HG03565 (cell line): Measurements from ENCODE around the gene NBPF1.
"Not testable (repeated sequence)": the region's sequence is repeated elsewhere in the genome, so short reads cannot be mapped to it uniquely, and the experiment has no call there.

ENCODE experiments used
- ATAC-seq: cut with Tn5 transposase; IDR thresholded peaks from one replicate; pipeline ENCODE4 v1.9.1; 2021; ENCODE audit warnings: mild to moderate bottlenecking, moderate library complexity; ENCODE audit not compliant: unreplicated experiment

NBPF1 gene

DNA sequence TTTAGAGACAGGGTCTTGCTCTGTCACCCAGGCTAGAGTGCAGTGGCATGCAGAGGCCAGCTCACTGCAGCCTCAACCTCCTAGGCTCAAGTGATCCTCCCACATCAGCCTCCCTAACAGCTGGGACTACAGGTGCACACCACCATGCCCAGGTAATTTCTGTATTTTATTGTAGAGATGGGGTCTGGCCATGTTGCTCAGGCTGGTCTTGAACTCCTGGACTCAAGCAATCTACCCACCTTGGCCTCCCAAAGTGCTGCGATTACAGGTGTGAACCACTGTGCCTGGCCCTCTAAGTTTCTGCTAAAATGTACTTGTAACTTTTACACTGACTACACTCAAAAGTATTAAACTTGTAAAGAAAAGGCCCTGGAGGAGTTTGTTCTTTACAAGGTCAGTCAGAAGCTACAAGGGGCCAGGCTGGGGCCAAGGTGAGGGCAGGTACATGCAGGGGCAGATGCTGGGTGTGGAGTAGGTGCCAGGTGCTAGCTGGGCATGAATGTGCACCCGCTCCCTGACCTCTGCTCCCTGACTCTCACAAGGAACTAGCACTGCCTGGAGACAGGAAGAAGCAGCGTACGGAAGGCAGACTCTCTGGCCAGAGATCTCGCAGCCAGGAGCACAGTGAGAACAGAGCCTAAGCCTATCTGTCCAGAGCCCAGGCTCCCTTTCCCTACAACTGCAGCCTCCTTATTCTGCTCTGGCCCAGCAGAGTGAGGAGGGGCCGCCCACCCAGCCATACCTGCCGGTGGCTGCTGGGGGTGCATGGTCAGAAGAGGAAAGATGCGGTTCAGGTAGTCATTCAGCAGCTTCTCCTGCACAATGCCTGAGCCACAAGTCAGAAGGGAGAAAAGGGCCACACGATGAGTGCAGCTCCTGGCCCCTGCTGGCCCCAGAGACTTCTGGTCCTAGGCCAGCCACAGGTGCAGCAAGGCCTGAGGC lies 28.9 kb upstream of the NBPF1 start:
- ATAC-seq: not testable (repeated sequence)

DNA sequence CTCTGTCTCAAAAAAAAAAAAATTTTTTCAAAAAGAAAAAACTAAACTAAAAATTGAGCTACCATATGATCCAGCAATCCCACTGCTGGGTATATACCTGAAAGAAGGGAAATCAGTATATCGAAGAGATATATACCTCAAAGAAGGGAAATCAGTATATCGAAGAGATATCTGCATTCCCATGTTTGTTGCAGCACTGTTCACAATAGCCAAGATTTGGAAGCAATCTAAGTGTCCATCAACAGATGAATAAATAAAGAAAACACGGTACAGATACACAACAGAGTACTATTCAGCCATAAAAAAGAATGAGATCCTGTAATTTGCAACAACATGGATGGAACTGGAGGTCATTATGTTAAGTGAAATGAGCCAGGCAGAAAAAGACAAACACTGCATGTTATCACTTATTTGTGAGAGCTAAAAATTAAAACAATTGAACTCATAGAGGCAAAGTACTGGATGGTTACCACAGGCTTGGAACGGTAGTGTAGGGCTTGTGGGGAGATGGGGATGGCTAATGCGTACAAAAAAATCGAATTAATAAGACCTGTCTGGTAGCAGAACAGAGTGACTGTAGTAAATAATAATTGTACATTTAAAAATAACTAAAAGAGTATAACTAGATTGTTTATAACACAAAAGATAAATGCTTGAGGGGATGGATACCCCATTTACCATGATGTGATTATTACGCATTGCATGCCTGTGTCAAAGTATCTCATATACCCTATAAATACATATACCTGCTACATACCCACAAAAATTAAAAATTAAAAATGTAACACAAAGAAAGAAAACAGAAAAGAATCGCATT lies 28.0 kb upstream of the NBPF1 start:
- ATAC-seq: not testable (repeated sequence)

DNA sequence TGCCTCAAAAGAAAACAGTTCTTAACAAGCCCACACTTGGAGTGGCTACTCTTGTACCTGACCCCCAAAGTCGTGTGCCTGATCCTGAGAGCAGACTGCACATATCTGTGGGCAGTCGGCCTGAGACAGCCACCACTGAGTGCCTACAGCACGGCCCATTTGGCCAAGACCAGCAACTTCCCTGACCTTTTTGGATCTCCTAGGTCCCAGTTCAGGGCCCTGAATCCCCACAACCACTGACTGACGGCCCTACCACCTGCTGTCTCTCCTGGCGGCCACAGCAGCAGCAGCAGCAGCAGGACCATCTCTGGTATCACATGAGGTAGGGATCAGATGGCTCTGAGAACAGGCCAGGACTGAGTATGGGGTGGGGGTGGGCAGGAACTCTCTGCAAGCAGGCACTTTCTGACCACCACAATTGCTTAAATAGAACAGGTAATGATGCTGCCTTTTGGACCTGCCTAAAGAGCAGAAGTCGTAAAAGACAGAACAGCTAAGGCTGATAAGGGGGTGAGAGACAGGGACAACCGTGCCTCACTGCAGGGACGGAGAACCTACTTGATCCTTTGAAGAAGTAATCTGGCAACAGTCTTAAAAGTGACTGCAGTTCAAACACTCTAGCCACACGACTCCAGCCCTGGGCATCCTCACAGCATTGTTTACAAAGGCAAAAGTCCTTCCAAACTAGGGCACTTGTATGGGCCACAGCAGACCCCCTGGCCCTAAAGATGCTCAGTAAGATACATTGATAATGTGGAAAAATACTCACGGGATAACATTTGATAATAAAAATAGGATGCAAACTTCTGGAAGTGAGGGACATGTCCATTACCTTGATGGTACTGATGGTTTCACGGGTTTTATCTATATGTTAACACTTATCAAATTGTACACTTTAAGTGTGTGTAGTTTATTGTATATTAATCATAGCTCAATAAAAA lies 26.0 kb upstream of the NBPF1 start:
- ATAC-seq: not testable (repeated sequence)

DNA sequence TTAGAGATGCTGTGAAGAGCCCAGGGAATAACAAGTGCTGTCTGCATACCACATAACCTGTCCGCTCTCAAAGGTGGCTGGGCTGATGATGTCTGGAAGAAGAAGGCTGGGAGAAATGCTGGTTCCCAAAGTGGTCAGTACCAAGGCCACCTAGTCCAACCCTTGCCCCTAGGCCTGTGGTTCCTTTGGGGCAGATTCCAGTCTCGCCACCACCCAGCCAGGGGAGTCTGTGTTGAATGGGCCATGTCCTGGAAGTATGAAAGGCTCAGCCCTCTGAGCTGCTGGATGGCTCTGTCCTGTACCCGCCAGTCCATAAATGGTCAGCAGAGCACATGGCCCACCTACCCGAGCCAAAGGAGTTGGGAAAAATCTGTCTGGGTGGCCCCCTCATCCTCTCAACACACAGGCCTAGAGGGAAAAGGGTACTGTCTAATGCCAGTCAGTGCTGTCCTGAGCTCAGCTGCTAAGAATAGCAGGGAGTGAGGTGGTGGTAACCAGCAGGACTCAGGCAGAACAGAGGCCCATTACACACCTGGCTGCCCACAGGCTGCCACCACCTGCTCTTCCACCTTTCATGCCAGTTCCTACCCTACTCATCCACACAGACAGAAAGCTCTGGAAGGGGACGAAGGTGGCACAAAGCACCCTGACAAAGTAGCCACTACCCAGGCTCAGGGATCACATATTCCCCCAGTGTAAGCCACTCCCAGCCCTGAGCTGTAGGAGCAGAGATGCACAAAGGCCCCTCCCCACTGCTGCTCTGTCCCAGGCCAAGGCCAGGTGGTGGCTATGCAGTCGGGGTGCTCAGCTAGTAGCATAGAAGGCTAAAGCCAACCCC lies 24.8 kb upstream of the NBPF1 start:
- not testable (repeated sequence) for ATAC-seq

DNA sequence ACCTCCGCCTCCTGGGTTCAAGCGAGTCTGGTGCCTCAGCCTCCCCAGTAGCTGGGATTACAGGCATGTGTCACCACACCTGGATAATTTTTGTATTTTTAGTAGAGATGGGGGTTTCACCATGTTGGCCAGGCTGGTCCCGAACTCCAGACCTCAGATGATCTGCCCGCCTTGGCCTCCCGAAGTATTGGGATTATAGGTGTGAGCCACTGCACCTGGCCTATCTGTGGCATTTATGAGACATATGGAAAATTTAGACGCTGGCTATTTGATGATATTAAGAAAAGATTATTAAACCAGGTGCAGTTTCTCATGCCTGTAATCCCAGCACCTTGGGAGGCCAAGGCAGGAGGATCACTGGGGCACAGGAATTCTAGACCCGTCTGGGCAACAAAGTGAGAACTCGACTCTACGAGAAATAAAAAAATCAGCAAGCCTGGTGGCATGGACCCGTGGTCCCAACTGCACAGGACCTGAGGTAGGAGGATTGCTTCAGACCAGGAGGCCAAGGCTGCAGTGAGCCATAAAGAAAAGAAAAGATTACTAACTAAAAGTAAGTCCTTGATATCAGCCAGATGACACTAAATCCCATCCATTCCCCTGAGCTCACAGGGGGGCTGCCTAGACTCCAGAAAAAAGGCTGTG lies 23.3 kb upstream of the NBPF1 start:
- not testable (repeated sequence) for ATAC-seq

DNA sequence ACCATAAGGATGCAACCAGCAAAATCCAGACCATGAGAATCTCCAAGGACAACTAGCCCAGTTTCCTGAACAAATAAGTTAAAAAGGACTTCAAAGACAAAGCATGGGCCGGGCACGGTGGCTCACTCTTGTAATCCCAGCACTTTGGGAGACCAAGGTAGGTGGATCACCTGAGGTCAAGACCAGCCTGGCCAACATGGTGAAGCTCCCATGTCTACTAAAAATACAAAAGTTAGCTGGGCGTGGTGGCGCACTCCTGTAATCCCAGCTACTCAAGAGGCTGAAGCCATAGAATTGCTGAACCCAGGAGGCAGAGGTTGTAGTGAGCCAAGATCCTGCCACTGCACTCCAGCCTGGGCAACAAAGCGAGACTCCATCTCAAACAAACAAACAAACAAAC lies 22.6 kb upstream of the NBPF1 start:
- not testable (repeated sequence) for ATAC-seq

DNA sequence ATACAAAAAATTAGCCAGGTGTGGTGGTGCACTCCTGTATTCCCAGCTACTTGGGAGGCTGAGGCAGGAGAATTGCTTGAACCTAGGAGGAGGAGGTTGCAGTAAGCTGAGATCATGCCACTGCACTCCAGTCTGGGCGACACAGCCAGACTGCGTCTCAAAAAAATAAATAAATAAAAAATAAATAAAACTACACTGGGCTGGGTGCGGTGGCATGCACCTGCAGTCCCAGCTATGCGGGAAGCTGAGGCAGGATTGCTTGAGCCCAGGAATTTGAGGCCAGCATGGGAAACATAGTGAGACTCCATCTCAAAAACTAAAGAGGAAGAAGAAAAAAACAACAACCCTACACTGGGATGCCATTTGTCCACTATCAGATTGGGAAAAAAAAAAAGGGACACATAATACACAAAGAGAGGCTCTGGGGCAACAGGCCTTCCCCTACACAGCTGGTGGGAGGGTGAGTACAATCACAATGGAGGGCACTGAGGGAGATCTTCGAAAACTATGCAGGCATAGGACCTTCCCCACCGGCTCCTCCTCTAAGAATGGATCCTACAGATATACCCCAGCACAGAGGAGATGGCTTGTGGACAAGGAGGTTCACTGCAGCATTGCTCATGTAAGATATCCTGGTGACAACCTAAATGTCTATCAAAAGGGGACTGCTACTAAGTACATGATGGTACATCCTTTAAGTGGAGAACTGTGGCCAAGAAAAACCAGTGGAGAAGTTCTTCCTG lies 20.3 kb upstream of the NBPF1 start:
- ATAC-seq: not testable (repeated sequence)

DNA sequence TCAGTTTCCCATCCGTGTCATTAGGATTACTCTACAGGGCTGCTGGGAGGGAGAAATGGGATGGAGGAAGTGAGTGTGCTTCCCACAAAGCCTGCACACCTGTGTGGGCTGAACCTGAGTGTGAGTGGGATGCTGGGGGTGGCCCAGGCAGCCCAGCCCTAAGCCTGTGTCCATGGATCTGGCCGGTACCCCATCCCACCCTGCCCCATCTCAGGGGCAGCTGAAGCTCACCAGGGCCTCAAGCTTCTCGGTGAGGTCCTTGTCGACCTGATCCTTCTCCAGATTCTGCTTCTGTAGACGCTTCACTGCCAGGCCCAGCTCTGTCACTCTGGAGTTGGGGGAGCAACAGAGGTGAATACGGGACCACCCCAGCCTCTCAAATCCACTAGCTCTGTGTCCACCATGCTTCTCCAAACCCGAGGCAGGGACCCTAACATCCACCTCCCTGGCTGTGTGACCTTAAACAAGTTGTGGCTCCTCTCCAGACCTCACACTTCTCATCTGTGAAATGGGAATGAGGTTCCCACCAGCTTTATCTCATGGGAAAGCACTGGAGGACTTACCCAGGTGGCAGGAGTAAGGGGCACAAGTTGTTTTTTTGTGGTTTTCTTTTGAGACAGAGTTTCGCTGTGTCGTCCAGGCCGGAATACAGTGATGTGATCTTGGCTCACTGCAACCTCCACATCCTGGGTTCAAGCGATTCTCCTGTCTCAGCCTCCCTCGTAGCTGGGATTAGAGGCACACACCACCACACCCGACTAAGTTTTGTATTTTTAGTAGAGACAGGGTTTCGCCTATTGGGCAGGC lies 18.9 kb upstream of the NBPF1 start:
- not testable (repeated sequence) for ATAC-seq

DNA sequence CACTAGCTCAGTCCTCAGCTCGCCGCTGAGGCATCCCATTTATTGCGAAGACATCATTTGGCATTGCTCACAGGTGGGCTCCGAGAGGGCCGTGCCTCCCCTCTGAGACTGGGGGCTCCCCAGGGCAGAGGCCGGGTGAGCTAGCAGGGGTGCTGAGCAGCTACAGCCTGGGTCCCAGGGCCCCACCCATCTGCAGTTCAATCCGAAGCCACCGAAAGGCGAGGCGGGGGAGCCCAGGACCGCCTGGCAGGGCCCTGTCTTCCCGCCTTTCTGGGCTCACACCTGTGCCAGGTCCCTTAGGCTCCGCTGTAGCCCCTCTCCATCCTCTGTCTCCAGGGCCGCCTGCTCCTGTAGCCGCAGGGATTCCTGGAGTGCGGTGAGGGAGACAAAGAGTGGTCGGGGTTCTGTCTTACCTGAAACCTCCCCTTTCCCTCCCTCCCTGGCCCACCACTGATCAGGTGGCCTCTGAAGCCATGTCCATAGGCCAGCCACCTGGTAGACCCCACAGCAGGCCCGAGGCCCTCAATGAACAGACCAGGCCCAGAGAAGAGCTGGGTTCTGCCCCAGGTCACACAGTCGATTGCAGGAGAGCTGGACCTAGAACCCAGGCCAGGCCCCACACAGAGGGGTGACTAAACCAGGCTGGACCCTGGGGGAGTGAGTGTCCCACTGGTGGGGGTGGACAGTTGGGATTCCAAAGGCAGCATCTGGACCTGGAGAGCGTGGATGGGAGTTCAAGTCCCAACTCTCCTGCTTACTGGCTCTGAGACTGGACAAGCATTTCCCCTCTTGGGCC lies 18.1 kb upstream of the NBPF1 start:
- ATAC-seq: no peak

DNA sequence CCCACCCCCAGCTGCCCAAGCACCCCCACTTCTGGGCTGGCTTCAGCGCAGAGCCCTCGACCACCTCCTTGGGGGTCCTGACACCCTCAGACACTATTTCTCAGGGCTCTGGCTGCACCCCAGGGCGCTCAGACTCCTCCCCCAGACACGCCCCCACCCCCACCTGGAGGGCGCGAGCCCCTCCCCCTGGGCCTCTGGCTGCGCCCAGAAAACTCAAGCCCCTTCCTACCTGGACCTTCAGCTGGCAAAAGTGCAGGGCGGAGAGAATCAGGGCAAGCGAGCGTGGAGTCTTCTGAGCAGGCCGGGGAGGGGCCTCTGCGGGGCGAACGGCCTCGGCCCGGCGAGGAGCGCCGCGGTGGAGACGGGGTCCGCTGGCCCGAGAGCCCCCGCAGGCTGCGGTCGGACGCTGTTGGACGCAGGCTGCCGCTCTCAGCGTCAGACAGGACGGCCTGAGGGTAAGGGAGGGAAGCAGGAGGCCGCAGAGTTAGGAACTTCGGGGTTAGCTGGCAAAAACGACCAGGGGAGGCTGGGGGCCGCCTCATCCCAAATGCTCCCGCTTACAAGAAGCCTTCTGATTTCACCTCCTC lies 17.4 kb upstream of the NBPF1 start:
- ATAC-seq: no peak

DNA sequence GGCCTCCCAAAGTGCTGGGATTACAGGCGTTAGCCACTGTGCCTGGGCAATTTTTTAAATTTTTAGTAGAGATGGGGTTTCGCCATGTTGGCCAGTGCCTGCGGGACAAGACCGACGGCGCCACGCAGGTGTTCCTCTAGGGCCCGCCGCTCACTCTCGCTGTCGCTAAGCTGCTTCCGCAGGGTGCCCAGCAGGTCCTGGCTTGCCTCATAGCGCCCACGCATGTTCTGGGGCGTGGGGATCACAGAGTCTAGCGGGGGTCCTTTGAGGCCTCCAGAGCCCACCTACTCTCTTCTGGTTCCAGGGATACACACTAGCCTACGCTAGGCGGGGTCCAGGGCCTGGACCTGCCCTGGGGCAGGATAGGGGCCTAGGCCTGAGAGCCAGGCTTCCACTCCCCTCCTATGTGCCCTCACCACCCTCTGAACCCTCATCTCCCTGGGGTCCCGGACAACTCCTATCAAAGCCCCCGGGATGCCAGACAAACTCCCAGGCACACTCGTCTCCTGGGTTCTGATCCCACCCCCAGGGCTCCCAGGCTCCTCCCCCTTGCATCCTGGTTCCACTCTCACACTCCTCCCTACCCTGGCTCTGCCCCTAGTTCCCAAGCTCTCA lies 16.7 kb upstream of the NBPF1 start:
- ATAC-seq: not testable (repeated sequence)

DNA sequence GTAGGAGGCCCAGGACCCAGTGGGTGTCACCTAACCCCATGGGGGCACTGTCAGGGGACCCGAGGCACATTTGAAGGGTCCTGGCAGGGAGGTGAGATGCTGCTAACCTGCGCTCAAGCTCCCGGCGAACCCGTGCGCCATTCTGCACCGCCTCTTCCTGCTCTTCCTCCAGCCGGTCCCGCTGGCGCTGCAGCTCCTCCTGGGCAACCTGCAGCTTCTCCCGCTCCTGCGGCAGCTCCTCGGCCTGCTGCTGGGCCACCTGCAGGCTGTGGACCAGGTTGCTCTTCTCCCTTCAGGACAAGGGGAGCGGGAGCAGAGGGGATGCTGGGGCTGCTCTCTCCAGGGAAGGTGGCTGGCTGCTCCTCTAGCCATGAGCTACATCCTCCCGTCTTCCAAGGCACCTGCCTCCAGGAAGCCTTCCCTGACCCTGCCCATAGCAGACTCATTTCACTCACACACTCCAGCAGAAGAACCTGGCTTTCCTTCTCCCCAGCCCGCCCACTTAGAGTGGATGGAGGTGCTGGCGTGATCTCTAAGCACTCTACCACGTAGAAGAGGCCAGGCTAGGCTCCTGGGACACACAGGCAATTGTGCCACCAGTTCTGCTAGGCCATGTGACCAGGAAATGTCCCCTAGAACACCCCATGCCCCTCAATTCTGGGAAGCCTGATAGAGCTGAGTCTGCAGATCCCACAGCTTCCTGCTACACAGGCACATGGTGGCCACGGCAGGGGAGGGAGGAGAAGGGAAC lies 15.2 kb upstream of the NBPF1 start:
- ATAC-seq: no peak

DNA sequence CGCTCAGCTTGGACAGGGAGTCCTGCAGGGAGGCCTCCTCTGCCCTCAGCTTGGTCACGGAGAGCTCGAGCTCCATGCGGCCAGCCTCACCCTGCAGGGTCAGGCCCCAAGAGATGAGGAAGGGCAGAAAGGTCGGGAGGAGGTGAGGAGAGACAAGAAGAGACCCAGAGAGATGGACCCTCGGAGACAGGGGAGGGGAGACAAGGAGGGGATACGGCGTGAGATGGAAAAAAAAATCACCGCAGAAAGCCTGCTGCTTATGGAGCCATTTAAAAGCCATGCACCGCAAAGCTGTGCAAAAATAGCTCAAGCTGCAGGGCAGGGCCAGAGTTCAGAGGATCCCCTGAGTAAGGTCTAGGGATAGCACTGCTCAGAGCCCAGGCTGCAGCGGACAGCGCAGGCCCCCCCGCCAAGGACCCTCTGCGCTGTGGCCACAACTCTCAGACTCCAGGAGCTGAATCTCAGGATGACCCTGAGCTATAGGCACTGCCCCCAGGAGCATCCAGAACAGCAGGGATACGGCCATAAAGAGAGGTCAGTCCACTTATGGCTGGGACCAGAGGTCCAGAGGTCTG lies 13.1 kb upstream of the NBPF1 start:
- not testable (repeated sequence) for ATAC-seq

DNA sequence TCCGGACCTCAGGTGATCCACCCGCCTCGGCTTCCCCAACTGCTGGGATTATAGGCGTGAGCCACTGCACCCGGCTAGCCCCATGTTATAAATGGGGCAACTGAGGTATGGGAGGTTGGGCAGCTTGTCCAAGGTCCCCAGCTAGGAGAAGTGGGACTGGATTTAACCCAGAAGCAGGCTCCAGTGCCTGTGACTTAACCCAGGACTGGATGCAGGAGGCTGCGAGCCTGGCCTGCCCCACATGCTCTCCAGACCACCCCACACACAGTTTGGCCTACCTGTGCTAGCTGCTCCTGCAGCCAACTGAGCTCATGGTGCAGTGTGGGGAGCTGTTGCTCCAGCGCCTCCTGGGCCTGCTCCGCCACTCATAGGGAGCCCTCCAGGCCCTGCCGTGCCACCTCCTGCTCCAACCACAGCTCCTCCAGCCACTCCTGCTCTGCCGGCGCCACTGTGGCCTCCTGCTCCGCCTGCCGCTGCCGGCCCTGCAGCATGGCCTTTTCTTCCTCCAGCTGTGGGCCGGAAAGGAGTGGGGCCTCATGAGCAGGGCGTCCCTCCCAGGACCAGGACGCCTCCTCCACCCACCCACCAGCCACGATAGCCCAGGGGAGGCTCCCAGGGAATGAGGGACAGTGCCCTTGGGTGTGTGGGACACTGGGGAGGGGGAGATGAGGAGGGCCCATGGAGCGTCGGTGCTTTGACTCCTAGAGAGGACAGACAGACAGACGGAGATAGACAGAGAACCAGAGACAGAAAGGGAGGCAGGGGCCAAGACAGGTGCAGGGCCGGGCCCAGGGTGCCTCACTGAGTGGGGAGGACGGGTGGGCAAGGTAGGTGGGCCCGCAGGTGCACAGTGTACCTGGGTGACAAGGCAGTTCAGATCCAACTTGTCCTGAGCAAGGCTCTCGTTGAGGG lies 12.4 kb upstream of the NBPF1 start:
- no peak for ATAC-seq
